HG03378 (cell line): ENCODE results near the gene LDB2.
"Not testable (repeated sequence)": the region's sequence is repeated elsewhere in the genome, so short reads cannot be mapped to it uniquely, and the experiment has no call there.

Experiments used
- ATAC-seq: cut with Tn5 transposase; IDR thresholded peaks from one replicate; pipeline ENCODE4 v1.9.1; 2021; ENCODE audit warnings: mild to moderate bottlenecking, moderate library complexity; ENCODE audit not compliant: unreplicated experiment

Gene LDB2

GRCh38 chr4:16579866-16580265, 318.6 kb downstream of the LDB2 start:
- no peak for ATAC-seq

- ATAC-seq: no peak
Measured at GRCh38 chr4:16577177-16577576, 321.3 kb downstream of the LDB2 start.

DNA sequence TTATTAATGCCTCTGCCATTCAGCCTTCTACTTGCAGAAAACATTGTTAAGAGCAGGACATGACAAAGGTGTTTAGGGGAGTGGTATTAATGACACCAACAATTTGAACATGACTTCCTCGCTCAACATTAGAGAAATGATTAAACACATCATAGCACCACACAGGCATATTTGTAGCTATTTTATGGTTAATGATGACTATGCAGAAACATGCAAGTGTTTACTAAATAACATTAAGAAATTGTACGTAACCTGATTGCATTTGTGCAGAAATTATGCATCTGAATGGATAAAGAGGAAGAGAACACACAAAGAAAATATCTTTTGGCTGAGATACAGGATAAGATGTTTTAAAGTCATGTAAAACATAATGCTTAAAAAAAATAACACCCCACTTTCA, 323.5 kb downstream of the LDB2 start:
- ATAC-seq: no peak

DNA sequence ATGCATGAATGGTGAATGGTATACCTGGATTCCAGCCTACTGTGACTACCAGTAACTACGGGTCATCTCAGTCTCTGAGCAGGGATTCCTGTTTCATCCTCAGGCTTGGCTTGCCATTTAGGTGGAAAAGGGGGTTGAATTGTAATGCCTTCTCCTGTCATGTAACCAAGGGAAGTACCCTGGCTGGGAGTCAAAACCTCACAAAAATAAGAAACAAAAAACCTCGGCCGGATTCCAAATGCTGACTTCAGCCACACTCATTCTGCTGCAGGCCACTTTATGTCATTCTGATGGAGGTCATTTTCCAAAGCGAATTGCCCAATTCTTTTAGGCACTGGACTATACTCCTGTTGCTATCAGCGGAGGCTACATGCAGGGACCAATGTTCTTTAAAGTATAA, 324.7 kb downstream of the LDB2 start:
- no peak for ATAC-seq

GRCh38 chr4:16573206-16573605, 325.2 kb downstream of the LDB2 start:
- no peak for ATAC-seq

DNA sequence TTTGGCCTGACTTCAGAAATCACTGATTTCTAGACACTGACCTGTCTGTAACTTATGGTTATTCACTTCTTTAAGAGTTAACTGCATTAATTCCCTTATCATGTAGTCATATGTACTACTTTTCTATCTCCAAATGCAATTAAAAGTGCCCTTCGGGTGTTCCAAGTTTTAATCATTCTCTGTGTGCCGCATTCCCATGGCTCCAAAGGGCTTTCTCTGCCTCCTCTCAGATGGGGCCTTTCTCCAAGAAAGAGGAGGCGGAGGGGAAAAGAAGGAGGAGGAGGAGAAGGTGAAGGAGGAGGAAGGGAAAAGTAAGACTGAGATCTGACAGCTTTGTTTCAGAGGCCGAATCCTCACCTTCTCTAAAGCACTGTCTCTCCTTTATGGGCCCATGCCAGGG, 325.8 kb downstream of the LDB2 start:
- ATAC-seq: no peak

DNA sequence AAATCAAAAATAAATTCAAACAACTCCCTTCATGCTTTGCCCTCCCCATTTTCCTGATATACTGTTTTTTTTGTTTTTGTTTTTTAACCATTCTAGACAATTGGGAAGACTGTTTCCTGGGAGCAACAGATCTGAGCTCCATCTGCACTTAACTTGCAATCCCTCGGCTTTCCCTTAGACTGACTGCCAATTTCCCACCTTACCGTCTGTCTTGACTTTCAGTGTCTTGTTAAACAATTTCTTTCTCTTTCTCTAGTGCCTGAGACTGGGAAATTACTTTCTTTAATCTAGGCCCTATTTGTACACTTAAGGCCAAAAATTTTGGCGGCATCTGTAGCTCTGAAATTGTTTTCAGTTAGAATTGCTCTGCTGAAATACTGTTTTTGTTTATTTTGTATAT, 326.3 kb downstream of the LDB2 start:
- ATAC-seq: no peak

GRCh38 chr4:16569790-16570189, 328.7 kb downstream of the LDB2 start:
- no peak for ATAC-seq

GRCh38 chr4:16557316-16557715, 341.1 kb downstream of the LDB2 start:
- not testable (repeated sequence) for ATAC-seq

DNA sequence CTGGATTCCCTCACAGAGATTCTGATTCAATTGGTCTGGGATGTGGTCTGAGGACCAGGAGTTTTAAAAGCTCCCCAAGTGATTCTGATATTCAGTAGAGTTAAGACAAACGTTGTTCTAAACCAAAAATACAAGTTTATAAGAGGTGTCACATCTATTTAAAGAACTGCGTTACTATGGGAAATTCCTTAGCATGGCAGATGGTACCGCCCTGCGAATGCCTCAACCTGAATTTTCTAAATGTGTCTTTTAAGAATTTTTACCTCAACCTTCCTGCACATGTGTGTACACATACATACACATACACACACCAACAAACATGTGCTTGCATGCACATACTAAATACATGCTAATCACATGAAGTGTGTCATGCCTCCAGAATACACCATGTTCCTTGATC, 343.3 kb downstream of the LDB2 start:
- no peak for ATAC-seq

GRCh38 chr4:16550531-16550930, 347.9 kb downstream of the LDB2 start:
- ATAC-seq: no peak

DNA sequence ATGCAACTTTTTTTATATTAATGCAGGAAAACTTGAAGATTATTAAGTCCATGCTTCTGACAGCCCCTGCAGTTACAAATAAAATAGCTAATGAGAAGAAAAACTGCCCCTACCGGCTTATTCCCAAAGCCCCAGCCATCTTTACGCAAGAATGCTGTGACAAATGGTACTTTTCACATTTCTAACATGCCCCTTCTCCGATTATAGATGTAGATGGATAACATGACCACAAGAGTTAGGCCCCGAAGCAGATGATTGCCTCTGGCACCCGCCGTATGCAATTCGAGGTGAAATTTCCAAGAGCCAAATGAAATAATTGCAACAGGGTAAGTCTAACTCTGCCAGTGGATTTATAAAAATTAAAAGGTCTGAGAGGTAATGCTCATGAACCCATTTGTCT, 352.8 kb downstream of the LDB2 start:
- no peak for ATAC-seq

DNA sequence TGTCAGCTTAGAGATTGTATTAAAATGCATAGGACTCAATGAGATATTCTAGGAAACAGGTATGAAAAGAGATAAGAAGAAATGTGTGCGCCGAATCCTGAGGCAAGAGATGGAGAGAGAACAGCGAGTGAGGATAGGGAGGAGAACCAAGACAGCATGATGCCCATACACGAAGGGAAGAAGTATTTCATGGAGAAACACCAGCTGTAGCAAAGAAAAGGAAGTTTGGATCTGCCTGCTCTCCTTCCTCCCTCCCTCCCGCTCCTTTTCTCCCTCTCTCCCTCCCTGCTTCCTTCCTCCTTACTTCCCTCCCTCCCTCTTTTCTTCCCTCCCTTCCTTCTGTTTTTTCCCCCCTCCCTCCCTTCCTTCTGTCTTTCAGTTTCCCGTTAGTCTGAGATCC, 353.6 kb downstream of the LDB2 start:
- no peak for ATAC-seq

DNA sequence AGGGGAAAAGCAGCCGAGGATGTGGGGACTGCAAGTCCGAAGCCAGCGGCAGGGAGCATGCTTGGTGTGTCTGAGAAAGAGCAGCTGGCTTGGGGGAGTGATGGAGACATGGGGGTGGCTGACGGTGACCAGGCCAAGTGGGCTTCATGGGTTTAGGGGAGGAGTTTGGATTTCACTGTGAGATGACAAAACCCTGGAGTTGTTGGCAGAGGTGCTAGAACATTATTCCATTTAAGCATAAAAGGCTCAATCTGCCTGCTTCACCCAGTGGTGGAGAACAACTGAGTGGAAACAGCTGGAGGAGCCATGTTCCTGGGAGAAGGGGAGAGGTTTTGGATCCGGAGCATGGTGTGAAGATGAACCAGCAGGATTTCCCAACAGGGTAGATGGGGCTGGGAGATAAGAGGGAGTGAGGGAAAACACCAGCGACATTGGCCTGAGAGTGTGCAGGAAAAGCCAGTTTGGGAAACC, 354.2 kb downstream of the LDB2 start:
- ATAC-seq: no peak

DNA sequence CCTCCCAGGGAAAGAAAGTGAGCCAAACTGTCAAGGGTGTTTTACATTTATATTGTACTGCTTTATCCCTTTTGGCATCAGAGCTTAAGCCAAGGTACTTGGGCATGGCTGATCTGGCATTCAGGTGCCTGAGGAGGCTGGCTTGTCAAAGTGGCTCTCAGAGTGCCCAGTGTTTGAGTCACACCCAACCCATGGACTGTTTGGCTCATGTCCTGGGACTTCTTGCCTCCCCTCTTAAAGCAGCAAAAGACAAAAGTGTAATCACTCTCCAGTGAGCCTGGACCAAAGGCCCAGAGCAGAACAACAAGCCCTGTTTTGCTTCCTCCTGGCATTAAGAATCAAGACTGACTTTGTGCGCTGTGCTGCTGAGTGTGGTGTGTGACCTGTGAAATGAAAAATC, 360.5 kb downstream of the LDB2 start:
- ATAC-seq: no peak

DNA sequence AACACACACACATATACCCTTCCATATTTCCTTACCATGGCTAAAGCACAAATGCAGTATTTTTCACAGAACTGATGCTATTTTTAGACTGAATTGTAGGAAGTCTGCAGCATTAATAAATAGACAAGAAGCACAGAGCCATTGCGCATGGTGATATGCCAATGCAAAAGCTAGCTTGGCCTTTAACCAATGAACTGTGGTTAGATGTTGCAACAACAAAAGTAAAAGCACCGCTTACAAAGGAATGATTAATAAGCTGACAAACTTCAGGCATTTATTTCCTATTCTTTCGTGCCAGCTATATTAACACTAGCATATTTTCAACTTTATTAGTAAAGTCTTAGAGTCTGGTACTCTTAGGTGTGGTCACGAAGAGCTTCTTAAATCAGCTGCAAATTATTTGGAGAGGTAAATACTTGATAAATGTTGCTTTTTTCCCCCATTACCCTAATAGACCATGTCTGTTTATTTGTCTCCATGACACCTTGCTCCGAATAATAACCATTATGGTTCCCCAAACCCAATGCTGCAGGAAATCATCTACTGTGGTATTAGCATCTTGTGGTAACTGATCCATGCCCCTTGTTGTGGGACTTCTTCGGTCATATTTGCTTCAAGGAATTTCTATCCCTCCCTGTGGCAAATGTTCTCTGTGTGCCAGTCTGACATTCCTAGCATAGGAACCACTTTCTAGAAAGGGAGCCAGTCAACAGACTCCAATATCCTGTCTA, 366.0 kb downstream of the LDB2 start:
- ATAC-seq: no peak

DNA sequence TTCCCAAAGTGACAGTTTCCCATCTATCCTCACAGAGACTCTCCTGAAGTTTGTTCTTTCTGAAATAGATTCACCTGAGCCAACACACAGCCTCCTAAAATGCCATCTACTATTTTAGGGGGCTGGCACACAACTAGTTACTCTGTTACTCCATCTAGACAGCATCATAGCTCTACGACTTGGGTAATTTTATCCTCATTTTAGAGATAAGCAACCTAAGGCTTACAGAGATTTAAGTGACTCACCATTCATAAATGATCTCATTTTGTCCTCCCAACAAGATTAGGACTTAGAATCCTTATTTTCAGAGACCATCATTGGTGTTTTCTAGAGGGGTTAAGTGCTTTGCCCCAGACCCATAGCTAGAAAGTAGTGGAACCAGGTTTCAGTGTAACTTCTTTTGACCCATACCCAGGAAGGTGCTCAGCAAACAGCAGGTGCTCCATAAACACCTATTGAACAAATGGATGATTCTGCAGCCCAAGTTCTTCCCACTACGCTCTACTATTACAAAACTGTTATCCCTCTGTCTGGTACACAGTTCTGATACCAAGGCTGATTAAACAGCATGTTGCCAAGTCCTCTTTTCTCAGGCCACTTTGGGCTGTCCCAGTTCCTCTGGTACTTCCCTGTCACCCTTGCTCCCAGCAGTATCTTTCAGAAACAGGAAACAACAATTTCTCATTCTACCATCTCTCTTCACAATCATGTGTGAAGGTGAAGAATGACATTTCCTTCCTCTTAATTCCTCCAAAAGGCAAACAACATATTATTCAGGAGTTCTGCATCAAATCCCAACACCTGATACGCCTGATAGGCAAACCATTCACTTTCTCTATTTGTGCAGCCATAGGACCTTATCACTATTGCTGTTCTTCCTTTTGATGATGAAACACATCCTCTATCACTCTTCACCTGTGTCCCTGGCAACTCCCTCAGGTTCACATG, 367.5 kb downstream of the LDB2 start:
- ATAC-seq: no peak

DNA sequence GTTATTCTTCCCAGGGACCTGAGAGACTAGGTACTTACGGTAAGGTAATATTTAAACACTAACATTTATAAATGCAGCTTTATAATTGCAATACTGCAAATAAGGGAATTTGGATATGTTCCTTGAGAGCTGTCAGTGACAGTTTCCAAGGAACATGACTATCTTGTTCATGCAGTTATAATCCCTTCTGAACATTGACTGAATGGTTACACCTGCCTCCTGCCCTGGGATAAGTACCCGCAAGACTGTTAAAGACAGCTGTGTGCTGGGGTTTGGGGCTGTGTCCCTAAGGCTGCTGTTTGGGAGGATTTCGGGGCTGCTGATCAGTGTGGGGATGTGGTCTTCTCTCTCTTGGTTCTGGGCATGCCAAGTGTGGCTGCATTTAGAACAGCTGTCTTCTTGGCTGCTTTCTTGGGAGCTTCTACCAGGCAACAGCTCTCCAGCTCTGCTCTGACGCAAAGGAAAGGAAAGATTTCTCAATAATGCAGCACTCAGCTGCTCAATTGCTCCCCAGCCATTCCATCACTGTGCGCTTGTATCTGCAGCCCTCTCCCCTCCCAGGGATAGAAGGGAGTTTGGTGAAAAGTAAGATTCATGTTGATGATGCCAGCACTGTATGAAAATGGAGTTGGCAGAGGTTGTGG, 373.4 kb downstream of the LDB2 start:
- no peak for ATAC-seq

- no peak for ATAC-seq
Measured at GRCh38 chr4:16524406-16524805, 374.0 kb downstream of the LDB2 start.

GRCh38 chr4:16523526-16523925, 374.9 kb downstream of the LDB2 start:
- not testable (repeated sequence) for ATAC-seq

DNA sequence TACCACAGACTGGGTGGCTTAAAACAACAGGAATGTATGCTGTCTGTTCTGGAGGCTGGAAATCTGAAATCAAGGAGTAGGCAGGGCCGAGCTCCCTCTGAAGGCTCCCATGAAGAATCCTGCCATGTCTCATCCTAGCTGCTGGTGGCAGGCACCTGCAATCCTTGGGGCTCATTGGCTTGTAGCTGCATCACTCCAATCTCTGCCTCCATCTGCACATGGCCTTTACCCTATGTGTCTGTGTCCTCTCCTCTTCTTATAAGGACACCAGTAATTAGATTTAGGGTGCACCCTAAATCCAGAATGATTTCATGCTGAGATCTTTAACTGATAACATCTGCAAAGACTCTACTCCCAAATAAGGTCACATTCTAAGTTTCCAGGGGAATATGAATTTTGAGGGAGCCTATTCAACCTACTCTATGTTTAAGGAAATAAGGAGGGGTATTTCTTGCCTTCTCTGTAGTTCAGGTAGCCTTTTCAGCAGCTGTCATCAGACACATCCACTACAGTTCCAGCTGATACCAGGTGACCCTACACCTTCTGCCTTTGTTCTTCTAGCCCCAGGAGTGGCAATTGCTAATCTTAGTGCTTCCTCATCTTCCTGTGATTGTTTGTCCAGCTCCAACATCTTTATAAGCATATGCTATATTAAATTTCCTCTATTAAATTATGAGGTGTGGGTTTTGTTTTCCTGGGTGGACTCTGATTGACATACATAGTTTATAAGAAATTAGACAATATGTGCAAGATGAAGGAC, 377.1 kb downstream of the LDB2 start:
- ATAC-seq: no peak
